HG03378 (cell line): ENCODE data around the gene AK8.
A peak's percentile ranks its signal among the peaks of the same experiment; 100 is the strongest.

Experiments
- ATAC-seq: cut with Tn5 transposase; IDR thresholded peaks from one replicate; pipeline ENCODE4 v1.9.1; 2021; ENCODE audit warnings: mild to moderate bottlenecking, moderate library complexity; ENCODE audit not compliant: unreplicated experiment

Gene AK8

GRCh38 chr9:132877824-132878694 lies at the start of gene AK8:
AK8 (minus strand) TSS chr9:132878284; CDS start chr9:132878255, 29 bp downstream.
- ATAC-seq = no peak

- no peak for ATAC-seq
These were observed 49.6 kb upstream of the AK8 start for GRCh38 chr9:132927704-132928103.

DNA sequence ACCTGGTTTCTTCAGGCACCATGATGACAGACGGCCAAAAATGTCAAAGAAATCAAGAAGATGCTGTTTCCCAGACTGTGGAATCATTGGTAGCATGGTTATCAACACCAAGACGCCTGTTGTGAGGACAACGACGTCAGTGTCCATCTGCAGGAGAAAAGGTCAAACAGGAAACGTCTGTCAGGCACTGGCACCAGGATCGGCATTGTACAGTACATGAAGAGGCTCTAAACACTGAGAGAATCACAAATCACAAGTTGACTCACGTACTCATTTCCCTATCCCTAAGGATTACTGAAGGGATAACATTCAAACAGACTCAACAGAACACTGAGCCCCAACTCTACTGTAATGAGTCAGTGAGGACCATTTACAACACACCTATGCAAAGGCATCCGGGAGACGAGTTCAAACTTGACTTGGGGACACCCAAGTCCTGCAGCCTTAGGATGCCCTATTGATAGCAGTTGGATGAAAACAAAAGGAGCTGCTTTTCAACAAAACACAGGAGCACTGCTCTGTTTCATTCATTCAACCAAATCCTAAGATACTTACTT lies 45.3 kb upstream of the AK8 start:
- no peak for ATAC-seq

- no peak for ATAC-seq
These were observed 41.7 kb upstream of the AK8 start for GRCh38 chr9:132919614-132920268.

- no peak for ATAC-seq
These were observed 36.8 kb upstream of the AK8 start for GRCh38 chr9:132914924-132915323.

GRCh38 chr9:132912131-132912530 lies 34.0 kb upstream of the AK8 start:
- ATAC-seq = no peak

DNA sequence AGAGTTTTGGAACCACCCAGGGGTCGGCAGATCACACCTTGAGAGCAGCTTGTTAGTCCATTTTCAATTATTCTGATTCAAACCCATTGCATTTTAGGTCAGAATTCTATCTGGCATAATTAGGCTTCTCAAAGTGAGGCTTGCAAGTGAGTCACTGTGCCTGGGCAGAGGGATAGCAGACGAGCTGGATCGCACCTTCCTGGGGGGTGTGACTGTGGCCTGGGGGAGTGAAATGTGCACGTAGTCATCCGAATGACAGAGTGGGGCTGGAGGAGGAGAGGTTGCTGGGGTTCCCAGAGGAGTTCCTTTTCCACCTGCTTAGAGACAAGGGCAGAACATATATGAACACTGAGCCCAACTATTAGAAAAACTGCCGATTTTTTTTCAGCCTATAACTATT lies 32.3 kb upstream of the AK8 start:
- no peak for ATAC-seq

GRCh38 chr9:132909311-132909710 lies 31.2 kb upstream of the AK8 start:
- no peak for ATAC-seq

- ATAC-seq = no peak
These were observed 30.6 kb upstream of the AK8 start for GRCh38 chr9:132908635-132909034.

GRCh38 chr9:132905726-132906125 lies 27.6 kb upstream of the AK8 start:
- ATAC-seq = no peak

- ATAC-seq = no peak
These were observed 25.7 kb upstream of the AK8 start for GRCh38 chr9:132903574-132904492.

DNA sequence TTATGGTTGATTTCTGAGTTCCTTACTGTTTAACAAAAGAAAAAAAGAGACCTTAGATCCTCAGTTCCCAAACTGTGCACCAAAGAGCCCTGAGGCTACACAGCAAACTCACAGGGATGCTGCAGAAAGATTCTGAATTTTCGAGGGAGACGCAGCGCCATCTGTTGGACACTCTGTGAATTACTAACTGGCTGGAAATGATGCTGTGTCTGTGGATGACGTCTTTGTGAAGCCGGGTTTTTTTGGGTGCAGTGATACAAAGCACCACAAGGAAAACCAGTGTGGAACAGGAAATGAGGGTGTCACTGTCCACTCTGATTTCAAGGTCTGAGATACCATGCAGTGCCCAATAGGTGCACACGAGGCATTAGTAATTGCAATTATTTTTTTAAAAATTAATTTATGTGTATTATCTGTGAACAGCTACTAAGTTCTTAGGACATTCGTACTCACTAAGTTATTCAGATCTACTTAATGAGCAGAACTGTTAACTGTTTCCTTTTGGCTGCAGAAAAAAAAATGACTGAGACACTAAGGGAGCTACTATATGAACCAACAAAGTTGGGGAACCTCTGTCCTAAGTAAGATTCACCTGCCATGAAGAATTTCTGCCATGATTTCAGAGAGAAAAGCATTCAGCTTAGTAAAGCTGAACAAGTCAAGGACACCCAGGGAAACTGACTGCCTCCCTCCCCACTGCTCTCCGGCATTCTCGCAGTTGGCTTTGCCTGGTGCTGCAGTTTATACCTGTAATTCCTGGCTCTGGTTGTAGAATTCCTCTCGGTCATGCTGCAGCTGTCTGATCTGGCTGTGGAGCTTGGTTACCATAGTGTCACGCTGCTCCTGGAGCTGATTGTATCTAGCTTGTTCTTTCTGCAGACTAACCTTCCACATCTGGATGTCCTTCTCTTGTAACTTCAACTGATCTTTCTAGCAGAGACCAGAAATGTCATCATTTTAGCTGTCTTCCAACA lies 24.1 kb upstream of the AK8 start:
- ATAC-seq = peak; percentile 60

- ATAC-seq = no peak
These were observed 20.0 kb upstream of the AK8 start for GRCh38 chr9:132898051-132898450.

DNA sequence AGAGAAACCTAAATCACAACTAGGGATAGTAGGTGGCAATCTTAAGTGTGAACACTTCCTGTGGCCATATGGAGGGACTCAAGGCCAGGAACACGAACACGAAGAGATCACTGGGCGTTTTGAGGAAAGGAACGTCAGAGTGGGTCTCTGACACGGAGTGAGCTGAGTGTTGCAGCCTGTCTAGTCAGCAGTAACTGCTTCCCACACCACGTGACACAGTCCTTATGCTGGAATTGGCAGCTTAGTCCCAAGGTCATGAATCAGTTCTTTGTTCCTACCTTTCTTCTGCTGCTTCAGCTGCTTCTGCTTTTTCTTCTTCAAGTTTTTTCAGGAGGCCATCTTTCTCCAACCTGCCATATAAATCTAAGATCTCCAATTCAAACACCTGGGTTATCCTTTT lies 18.8 kb upstream of the AK8 start:
- ATAC-seq = no peak

GRCh38 chr9:132896264-132896663 lies 18.2 kb upstream of the AK8 start:
- ATAC-seq = no peak

- no peak for ATAC-seq
These were observed 17.1 kb upstream of the AK8 start for GRCh38 chr9:132894862-132895835.

DNA sequence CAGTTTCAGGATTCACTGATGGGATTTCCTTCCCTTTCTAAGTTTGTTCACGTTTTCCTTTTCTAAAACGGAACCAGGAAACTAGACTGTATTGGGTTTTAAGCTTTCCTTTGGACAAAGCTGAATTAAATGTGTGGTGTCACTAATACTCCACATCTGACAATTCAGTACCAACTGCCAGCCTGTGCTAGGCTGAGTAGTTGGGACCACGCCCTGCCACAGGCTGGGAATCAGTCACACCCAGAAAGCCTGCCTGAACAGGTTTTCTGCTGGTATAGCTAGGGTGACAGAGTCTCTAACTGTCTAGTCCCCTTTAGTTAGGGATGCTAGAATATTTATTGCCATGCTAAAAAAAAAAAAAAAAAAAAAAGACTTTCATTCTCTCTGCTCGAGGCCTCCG lies 16.3 kb upstream of the AK8 start:
- ATAC-seq = no peak

DNA sequence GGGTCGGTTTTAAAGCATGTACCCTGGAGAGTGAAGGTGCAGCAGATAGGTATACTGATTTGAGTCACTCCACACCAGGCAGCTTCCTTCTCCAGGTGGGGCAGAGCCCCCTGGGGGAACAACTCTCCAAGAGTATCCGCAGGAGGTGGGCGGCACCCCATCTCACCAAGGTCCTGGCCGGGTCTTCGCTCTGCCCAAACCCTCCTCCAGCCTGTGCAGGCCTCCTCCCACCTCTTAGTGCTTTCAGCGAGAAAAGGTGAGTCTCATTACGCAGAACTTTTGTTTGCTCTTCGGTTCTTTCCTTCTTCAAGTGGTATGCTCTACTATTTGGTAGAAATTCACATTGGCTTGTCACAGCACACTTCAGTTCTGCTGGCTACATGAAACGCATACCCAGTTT lies 14.3 kb upstream of the AK8 start:
- no peak for ATAC-seq

DNA sequence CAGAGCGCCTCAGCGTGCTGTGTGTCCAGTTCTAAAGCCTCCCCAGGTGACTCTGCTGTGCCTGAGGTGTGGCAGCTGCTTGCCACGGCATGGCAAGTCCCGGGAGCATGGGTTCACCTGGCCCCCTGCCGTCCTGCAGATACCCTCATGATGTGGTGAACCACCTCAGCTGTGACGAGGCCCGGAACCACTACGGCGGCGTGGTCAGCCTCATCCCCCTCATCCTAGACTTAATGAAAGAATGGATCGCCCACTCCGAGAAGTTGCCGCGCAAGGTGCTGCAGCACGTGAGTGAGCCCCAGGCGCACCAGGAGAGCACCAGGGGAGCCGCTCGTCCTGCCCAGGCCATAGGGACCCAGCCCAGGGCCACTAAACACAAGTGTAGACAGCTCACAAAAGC lies 10.1 kb upstream of the AK8 start:
- ATAC-seq = no peak
